Measurements from ENCODE around the gene CARD6.
"Not testable (repeated sequence)": the region's sequence is repeated elsewhere in the genome, so short reads cannot be mapped to it uniquely, and the experiment has no call there.

Gene CARD6

DNA sequence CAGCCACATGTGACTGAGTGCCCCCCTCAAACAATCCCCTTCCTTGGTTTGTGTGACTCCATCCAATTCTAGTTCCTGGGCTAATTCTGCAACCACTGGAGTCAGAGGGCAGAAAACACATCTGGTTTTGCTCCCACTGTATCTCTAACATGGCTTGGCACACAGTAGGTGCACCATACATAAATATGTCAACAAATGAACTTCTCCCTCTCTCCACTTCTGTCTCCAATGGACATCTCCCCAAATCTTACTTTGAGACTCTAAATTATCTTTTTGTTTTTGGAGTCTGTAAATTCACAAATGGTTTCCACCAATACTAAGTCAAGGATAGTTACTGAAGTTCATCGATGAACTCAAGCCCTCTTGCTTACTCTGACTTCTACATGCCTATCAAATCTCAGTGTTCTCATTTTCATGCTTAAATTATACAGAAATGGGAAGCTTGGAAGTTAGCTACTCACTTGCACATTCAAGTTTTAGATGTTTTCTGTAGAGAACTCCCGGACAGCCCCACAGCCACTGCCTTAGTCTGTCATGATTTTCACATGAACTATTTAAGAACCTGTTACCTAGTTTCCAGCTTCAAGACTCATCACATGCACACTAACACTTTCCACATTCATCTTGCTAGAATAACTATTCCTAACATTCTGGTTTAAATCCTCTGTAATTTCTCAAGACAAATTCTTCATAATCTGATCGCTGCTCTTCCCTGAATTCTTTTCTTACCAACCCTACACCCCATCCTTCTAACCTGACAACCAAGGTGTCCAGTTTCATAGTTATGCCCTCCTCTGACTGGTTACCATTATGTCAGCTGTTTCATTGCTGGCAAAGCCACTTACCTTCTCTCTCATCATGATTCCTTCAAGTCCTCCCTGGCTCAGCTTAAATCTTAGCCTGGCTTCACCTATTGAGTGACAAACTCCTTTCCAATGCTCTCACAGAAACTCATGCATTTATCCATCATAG lies 12.2 kb upstream of the CARD6 start:
- no peak for DNase-seq (ENCODE audit: low spot score)

DNA sequence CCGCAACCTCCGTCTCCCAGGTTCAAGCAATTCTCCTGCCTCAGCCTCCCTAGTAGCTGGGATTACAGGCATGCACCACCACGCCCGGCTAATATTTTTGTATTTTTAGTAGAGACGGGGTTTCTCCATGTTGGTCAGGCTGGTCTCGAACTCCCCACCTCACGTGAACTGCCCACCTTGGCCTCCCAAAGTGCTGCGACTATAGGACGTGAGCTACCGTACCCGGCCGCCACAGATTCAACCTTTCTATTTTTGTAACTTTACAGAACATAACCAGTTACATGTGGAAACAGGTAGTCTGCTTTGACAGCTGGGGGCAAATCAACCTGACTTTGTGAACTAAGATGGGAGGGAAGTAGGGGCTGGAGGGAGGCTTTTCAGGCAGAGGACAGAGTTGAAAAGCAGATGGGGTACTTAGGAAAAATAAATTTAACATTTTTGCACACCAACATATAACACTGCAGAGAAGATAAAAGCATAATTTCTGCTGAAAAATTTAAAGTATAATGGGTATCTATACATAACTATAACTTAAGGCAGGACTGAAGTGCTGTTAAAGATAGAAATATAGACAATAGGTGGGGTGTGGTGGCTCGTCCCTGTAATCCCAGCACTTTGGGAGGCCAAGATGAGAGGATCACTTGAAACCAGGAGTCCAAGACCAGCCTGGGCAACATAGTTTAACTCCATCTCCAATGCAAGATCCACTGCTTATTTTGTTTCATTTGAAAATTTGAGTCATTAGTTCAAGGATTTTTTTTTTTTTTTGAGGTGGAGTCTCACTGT lies 11.2 kb upstream of the CARD6 start:
- DNase-seq (ENCODE audit: low spot score), result no peak

DNA sequence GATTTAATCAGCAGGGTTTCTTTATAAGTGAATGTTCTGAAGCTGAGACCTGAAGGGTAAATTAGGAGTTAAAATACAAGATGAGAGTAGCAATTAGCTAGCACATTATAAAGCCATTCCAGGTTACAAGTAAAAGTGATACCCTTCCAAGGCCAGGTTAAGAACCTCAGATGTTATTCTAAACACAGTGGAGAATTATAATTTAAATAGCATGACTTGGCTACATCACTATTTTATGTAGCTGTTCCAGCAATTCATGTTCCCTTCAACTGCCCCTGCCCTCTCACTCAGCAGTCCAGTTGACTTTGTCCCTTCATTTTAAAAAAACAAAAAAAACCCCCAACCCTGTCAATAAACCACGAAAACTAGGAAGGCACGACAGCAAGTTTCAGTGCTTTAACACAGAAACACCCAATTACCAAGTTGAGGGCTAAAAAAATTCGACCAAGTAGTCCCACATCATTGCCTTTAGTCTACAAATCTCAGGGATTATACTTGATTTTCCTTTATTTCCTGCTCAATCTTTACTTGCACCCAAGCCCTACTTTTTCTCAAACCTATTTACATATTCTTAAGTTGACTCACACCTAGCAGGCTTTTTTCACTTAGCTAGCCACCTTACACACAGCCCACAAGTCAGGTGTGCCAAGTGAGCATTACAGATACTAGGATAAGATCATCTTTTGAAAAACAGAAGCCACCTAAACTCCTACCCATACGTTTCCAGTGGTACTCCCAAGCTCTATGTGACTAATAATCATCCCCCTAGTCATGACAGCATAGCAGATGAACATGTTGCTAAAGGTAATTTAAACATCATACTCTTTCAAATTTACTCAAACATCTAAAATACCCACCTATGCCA lies 9.6 kb upstream of the CARD6 start:
- DNase-seq (ENCODE audit: low spot score), result no peak

DNA sequence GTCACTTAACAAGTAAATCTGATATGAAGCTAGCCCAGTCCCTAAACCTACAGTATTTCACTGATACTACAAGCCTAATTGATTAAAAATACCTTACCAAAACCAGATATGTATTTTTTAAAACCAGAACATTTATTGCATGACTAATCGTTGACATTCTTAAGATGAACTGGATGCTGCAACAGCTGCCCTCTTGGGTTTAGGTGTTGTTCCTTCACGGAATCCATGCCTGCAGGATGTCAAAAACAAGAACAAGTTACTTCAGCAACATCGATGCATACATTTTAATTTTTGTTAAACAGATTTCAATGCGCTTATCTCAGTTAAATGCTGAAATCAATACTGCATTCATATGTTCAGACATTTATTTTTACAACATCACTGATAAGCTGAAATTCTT lies 8.8 kb upstream of the CARD6 start:
- no peak for DNase-seq (ENCODE audit: low spot score)

DNA sequence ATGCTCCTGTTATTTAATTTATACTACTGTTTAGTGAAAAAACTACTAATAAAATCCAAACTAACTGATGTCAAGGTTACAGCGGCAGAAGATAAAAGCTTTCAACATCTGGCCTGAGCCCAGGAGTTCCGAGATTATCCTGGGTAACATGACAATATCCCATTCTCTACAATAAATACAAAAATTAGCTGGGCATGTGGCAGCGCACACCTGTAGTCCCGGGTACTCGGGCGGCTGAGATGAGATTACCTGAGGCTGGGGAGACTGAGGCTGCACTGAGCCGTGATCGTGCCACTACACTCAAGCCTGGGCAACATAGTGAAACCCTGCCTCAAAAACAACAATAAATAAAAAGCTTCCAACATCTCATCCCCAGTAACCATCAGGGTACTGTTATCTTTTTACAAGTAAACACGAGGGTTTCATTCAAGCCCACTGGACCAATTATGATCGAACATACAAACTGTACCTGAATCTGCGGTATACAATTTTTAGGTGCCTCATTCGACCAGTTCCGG lies 7.4 kb upstream of the CARD6 start:
- DNase-seq (ENCODE audit: low spot score), result no peak

DNA sequence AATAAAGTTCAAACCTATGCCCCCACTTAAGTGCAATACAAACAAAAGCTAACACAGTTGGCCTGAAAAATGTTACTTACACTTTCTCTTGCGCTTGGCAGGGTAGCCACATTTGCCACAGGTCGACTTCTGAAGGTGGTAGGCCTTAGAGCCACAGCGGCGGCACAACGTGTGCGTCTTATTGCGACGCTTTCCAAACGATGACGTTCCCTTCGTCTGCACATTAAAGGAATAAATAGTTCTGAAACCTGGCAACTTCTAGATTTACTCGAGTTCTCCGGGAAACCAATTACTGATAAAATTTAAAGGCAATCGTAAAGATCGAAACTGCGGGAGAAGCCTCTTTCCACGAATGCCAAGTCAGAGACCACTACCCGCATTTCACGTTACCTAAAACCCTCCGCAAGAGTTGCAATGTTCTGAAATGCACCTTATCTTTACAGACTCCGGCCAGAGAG lies 6.7 kb upstream of the CARD6 start:
- DNase-seq (ENCODE audit: low spot score), result no peak

DNA sequence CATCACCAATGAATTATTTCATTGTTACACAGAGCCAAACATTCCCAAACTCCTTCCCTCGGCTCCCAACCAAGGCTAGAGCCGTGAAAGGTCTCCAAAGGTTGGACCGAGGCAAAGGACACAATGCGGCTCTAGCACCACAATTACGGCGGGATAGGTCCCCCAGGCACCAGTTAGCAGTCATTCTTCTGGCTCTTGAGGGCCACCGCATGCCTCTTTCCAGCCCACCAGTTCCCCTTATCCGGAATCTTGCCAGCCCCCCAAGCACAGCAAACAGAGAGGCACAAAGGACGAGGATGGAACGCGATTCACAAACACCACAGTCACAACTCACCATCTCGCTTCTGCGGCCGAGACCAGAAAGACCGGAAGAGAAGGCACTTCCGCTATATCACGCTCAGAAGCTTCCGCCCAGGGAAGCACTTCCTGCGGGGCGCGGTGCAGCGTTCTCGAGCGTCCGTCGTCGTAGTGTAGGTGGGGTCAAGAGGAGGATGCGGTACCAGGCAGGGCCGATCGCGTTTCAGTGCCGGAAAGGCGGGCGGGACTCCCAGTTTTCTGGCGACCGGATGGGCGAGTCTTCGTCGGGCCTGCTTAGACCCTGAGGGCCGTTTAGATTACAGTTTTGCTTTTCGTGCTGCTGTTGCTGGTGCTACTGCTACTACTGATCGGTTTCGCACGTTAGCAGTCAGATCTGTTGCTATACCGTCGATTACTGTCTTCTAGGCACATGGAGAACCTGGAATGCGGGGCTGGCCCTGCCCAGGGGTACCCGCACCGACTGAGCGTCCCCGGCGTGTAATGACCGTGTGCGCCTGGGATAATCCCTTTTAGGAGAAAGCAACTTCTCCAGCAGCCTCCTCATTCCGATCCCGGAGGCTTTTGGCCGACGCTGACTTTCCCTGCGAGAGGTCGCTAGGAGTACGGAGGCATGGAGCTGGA lies 6.0 kb upstream of the CARD6 start, which contains the start of gene RPL37:
TSS of gene RPL37 (minus strand) at position 374 of the 939 bp plus-strand sequence. CDS start at position 337, 37 bp downstream.
- DNase-seq (ENCODE audit: low spot score), result peak; percentile 93

DNA sequence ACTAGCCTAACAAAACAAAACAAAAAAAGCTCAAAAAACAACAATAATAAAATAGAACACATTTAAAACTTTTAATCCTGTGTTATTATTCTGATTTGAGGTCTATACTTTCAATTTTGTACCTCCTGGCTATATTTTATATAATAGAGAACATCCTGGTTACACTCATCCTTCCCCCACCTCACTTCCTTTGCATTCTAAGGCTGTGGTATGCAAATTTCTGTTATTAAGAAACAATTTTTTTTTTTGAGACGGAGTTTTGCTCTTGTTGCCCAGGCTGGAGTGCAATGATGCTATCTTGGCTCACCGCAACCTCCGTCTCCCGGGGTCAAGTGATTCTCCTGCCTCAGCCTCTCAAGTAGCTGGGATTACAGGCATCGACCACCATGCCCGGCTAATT lies 3.1 kb upstream of the CARD6 start:
- no peak for DNase-seq (ENCODE audit: low spot score)

DNA sequence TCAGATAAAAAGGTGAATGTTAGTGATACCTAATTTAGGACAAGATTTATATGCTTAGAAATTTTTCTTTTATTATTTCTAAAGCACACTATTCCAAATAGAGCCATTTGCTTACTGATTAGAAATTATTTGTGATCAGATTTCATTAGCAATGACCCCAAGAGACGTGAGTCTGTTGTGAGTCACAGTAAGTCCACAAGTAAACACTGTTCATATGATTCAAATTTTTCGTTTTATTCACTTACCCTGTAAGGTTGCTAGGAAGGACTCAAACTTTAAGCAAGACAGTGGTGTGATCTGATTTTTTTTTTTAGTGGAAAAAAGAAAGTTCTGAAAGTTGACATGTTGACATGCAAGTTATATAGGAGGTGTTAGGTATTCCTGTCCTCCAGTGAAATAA lies 1.2 kb downstream of the CARD6 start:
- DNase-seq (ENCODE audit: low spot score), result peak; percentile 42

DNA sequence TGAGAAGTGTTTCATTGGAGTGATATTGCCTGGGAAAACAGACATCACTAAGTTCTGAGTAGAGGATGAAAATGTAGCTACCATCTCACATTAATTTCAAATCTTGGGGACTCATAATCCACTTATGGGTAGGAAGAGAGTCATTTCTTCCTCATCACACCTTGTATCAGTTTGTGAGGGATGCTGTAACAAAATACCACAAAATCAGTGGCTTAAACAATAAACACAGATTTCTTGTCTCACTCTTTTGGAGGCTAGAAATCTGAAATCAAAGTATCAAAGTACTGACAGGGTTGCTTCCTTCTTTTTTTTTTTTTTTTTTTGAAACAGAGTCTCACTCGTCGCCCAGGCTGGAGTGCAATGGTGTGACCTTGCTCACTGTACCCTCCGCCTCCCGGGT lies 3.4 kb downstream of the CARD6 start:
- no peak for DNase-seq (ENCODE audit: low spot score)

DNA sequence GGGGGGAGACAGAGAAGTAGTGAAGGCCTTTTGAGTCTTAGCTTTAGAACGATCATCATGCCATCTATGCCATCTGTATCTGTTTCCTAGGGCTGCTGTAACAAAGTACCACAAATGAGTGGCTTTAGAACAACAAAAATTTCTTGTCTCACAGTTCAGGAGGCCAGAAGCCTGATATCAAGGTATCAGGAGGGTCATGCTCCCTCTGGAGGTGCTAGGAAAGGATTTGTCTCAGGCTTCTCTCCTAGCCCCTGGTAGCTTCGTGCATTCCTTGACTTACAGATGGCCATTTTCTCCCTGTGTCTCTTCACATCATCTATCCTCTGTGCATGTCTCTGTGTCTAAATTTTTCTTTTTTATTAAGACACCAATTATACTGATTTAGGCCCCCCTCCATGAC lies 5.2 kb downstream of the CARD6 start:
- DNase-seq (ENCODE audit: low spot score), result no peak

DNA sequence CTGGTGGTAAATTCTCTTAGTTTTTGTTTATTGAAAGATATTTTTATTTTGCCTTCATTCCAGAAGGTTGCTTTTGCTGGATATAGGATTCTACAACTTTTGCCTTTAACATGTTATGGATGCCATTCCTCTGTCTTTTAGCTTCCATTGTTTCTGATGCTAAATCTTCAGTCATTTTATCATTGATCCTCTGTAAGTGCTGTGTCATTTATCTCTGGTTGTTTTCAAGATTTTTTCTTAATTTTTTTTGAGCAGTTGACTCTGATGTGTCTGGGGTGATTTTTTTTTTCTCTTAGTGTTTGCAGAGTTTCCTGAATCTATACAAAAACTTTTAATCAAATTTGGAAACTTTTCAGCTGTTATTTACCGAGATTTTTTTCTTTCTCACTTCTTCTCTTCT lies 6.4 kb downstream of the CARD6 start:
- DNase-seq (ENCODE audit: low spot score), result no peak

DNA sequence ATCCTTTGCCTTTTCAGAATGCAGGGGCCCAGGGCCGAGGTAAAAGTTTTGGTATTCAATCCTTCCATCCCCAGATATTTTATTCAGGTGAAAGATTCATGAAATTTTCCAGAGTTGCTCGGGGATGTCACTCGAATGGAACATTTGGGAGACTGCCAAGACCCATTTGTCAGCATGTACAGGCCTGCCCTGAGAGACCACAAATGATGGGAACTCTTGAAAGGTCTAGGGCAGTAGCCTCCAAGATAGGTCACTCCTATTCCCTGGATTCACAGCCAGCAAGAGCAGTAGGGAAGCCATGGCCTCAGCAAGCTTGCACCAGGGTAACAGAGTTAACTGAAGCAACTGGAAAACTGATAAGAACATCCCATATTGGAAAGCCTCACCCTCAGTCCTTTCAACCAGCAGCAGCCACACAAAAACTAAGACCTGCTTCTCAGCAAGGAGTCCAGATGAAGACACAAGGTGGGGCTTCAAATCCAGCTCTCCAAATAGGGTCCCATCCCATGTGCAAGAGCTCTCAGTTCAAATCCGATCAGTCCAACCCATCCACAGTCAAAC lies 12.5 kb downstream of the CARD6 start:
- DNase-seq (ENCODE audit: low spot score), result no peak

DNA sequence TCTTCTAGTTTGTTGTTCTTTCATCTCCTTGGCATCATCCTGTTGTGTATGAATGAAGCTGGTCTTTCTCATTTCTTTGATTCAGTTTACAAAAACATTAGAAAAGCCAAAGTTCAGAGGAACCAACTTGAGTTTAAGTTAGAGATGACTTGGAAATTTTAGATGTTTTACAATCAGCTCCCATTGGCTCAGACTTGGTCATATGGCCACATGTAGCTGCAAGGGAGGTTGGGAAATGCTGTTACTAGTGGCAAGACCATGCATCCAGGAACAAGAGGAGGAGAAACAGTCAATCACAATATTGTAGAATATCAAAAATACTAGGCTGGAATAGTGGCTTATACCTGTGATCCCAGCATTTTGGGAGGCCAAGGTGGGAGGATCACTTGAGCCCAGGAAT lies 19.5 kb downstream of the CARD6 start:
- DNase-seq (ENCODE audit: low spot score), result no peak

DNA sequence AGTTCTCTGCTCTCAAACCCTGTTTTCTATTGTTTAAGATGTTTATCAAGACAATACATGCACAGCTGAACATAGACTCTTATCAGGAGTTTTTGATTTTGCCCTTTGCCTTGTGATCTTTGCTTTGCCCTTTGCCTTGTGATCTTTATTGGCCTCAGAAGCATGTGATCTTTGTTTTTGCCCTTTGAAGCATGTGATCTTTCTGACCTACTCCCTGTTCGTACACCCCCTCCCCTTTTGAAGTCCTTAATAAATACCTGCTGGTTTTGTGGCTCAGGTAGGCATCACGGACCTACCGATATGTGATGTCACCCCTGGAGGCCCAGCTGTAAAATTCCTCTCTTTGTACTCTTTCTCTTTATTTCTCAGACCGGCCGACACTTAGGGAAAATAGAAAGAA lies 23.8 kb downstream of the CARD6 start:
- not testable (repeated sequence) for DNase-seq (ENCODE audit: low spot score)

DNA sequence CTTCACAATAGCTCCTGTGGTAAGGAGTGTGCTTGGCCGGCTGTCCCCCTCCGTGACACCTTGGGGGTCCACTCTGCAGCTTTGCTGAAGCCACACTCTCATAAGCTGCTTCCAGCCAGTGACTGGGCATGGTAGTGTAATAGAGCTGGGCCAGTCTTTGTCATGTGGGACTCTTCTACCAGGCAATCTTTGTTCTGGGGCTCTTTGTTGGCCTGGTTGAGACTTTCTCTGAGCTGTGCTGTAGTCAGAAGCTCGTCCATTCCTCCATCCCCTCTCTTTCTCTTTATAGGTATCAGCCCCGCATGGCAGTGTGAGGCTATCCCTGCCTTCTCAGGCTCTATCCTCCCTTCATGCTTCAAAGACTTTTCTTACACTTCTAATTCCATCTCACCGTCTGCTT lies 25.7 kb downstream of the CARD6 start:
- no peak for DNase-seq (ENCODE audit: low spot score)

DNA sequence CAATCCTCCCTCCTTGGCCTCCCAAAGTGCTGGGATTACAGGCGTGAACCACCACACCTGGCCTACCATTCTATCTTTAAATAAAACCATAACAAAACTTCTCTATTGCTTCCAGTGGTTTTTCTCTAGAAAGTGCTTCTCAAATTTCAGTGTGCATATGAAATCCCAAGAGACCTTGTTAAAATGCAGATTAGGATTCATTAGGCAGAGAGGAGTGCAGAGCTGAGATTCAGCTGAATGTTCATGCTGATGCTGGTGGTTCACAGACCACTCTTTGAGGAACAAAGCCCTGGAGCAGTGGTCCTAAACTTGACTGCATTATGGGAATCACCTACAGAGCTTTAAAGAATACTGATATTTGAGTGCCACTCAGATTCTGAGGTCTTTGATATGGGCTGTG lies 28.2 kb downstream of the CARD6 start:
- DNase-seq (ENCODE audit: low spot score), result no peak

DNA sequence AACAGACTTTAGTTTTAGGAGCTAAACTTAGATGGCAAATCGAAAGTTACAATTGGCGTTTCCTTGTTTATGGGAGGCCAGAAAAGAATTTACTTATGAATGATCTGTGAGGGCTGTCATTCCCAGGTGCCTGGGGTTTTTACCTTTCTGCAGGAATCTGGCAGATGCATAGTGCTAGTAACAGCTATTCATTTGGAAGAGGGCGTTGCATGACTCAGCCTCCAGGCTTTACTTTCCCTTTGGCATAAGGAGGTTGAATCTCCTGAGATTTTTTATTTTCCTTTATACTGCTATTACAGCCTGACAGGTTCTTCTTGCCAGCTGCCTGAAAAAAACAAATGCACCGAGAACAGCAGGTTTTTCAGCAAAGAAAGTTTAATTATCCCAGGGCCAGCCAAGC lies 30.0 kb downstream of the CARD6 start:
- DNase-seq (ENCODE audit: low spot score), result no peak

DNA sequence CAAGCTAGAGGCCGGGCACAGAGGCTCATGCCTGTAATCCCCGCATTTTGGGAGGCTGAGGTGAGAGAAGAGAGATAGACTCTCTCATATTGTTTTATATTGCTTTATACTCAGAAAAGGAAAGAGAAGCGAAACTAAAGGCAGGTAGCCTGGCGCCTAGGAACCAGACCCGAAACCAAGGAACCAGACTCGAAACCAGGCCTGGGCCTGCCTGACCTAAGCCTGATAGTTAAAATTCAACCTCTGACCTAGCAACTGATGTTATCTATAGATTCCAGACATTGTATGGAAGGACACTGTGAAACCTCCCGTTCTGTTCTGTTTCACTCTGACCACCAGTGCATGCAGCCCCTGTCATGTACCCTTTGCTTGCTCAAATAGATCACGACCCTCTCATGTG lies 31.1 kb downstream of the CARD6 start:
- not testable (repeated sequence) for DNase-seq (ENCODE audit: low spot score)

DNA sequence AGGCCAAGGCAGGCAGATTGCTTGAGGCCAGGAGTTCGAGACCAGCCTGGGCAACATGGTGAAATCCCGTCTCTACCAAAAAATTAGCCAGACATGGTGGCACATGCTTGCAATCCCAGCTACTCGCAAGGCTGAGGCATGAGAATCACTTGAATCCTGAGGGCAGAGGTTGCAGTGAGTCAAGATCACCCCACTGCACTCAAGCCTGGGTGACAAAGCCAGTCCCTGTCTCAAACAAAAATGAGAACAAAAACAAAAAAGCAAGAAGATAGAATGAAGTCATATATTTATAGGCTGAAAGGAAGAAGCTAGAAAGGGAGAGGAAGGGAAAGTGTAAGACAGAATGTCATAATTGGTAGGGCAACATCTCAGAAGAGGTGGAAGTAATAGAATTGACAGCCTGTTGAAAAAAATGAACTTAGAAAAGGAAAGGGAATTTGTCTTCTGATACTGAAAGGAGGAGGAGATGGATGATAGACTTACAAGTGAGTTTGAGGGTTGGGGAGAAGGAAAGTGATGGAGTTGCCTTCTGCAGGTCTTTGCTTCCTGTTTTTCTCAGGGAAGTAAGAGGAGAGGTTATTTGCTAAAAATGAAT lies 32.2 kb downstream of the CARD6 start:
- no peak for DNase-seq (ENCODE audit: low spot score)

Data from hepatic stellate cell (primary cell).